Ovary (tissue), 9 donors: ENCODE measurements around the gene VGLL1. TPM values are rescaled to one million over a fixed set of nuclear protein-coding genes. Genes with fewer than 3 reads are reported as not detected.

Experiments
- DNase-seq, 5 donors: peaks; one replicate each; pipeline ENCODE4 v3.0.0-alpha.2; 2019 to 2020
- H3K27ac ChIP-seq, 2 donors: fragments of 200-600 bp; one replicate each; pipeline versions ENCODE4 v1.5.1 to v1.8.0; 2019 to 2022
- H3K27me3 ChIP-seq: fragments of 200-600 bp; one replicate; pipeline ENCODE4 v1.8.0; 2022
- H3K36me3 ChIP-seq: fragments of 200-600 bp; sonication (generic); one replicate; pipeline ENCODE4 v1.5.1; 2019
- H3K4me1 ChIP-seq: one replicate; pipeline ENCODE4 v1.8.1; 2013; ENCODE audit warnings: mild to moderate bottlenecking, moderate library complexity; ENCODE audit not compliant: insufficient read depth
- H3K4me3 ChIP-seq: fragments of 200-600 bp; sonication (generic); one replicate; pipeline ENCODE4 v1.5.1; 2017
- H3K9me3 ChIP-seq, 2 donors: fragments of 200-600 bp in 1 of 2; sonication (generic) in 1 of 2; one replicate each; pipeline versions ENCODE4 v1.5.1 to v1.8.1; 2013 to 2019; ENCODE audit warnings: mild to moderate bottlenecking in 1 of 2, moderate library complexity in 1 of 2
- EP300 ChIP-seq: sonication (generic); formaldehyde crosslinking; IDR thresholded peaks from one replicate; pipeline ENCODE4 v1.6.1; 2017; ENCODE audit warnings: antibody characterized with exemption
- POLR2A ChIP-seq: fragments of 450-650 bp; IDR thresholded peaks from one replicate; pipeline ENCODE4 v1.6.1; 2017; ENCODE audit warnings: antibody characterized with exemption, mild to moderate bottlenecking, moderate library complexity
- WGBS, 3 donors: extraction: QIAGEN DNeasy Blood & Tissue Kit in 1 of 3; methylation state at CpG; one replicate each; pipeline versions ENCODE4 v1.1.5 to v1.1.7; 2013 to 2017; 5-methylcytosine and 5-hydroxymethylcytosine counted together
- intact Hi-C, 4 donors: fragments of 100-400 bp; cut with DNase I; formaldehyde crosslinking; loops; one replicate each; pipeline versions ENCODE4 v1.11.0 to v1.15.1; 2022 to 2023
- polyA plus RNA-seq, 2 donors: library from polyadenylated mRNA; stranded (reverse); fragments of 200-250 nt in 1 of 2; fragments of 350-450 nt in 1 of 2; fragmentation: Illumina TruSeq in 1 of 2; extraction: RNeasy Lipid Tissue Mini Kit (QIAGEN cat#74804) in 1 of 2; gene quantifications; one replicate each; pipeline ENCODE4 v1.2.3, GENCODE V29; 2013 to 2014
- total RNA-seq, 7 donors: library from RNA; depleted of rRNA in 2 of 7; stranded (reverse); fragments of >200 nt in 2 of 7; fragmentation: NEBNext Ultra II Directional in 3 of 7; extraction: Animal tissue kit (Norgen Biotek cat#: 25700) in 3 of 7; gene quantifications; one replicate each; pipeline versions ENCODE4 v1.1.0 to v1.2.4, GENCODE V29; 2016 to 2023
- TF ChIP-seq, protein P1 (sequence below), 3 donors: fragments of 450-650 bp in 2 of 3; fragments of 200-600 bp in 1 of 3; IDR thresholded peaks; one replicate each; pipeline versions ENCODE4 v1.5.1 to v1.8.0; 2016 to 2022; ENCODE audit warnings: antibody characterized with exemption in 3 of 3, mild to moderate bottlenecking in 1 of 3
- donor health status: DM: no; HTN: no; CAD: no; lungs with moderate emphysema.
- donor health status: DM: no; HTN: no; CAD: no.
- donor health status: Bipolar disorder and iron deficiency.
- donor health status: DM: yes; HTN: yes; CAD: no.
- donor health status: DM: no; HTN: no; CAD: no.
- donor health status: DM: yes; HTN: yes; CAD: no.

Gene VGLL1
- total and polyA plus RNA-seq, 9 donors, result 0.36 to 1.6 (median 0.92) TPM; not detected in 6

DNA sequence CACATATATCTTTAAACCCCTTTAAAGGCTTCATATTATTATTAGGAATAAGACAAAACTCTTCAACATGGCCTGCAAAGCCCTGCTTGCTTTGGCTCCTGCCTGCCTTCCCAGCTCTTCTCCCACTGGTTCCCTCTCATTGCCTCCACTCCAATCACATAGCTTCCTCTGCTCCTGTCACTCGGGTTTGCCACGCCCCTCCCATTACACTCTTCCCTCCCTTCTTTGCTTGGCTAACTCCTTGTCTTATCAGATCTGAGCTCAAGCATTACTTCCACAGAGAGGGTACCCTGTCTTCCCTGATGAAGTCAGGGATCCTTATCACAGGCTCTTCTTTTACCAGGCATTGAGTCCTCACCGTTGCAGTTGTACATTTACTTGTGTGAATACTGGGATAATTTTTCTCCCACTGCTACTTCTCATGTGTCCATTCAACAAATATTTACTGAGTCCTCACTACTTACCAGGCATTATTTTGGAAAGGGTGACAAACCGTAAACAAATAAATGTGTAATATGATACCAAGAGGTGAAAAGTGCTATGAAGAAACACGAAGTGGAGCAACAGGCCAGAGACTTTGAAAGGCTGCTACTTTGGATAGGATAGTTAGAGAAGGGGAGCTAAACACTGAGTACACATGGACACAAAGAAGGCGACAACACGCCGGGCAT, 3.2 kb upstream of the VGLL1 start:
- DNase-seq, result no peak
- H3K4me3 ChIP-seq, result no peak overlapping the region
- no peaks in the 10 kb centered on the region for H3K36me3 ChIP-seq
- intact Hi-C loops, result no loop called here
- no peak for TF ChIP-seq EP300
- TF ChIP-seq, protein P1, sequence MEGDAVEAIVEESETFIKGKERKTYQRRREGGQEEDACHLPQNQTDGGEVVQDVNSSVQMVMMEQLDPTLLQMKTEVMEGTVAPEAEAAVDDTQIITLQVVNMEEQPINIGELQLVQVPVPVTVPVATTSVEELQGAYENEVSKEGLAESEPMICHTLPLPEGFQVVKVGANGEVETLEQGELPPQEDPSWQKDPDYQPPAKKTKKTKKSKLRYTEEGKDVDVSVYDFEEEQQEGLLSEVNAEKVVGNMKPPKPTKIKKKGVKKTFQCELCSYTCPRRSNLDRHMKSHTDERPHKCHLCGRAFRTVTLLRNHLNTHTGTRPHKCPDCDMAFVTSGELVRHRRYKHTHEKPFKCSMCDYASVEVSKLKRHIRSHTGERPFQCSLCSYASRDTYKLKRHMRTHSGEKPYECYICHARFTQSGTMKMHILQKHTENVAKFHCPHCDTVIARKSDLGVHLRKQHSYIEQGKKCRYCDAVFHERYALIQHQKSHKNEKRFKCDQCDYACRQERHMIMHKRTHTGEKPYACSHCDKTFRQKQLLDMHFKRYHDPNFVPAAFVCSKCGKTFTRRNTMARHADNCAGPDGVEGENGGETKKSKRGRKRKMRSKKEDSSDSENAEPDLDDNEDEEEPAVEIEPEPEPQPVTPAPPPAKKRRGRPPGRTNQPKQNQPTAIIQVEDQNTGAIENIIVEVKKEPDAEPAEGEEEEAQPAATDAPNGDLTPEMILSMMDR (IDR thresholded peaks at IDR 0.05), result no peak
- no peak for TF ChIP-seq POLR2A
- no peaks in the 10 kb centered on the region for H3K9me3 ChIP-seq
- WGBS, 3 donors, result 65 to 73% (median 72%) methylated on average over 8 of the region's 8 CpGs
- no peaks in the 10 kb centered on the region for H3K4me1 ChIP-seq
- H3K27ac ChIP-seq, result no peak overlapping the region
- no peaks in the 10 kb centered on the region for H3K27me3 ChIP-seq

DNA sequence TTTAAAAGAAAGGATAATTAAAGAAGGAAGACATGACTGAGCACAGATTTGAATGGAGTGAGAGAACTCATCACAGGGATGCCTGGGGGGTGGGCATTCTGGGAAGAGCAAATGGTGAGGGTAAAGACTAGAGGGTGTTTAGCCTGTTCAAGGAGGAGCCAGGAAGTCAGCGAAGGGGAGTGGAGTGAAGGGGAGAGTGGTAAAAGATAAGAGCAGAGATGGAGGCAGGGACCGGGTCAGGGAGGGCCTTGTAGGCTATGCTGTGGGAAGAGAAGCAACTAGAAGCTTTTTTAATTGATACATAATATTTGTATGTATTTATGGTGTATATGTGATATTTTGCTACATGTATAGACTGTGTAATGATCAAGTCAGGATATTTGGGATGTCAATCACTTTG, 2.2 kb upstream of the VGLL1 start:
- H3K4me3 ChIP-seq, result no peak overlapping the region
- no peaks in the 10 kb centered on the region for H3K9me3 ChIP-seq
- 53 to 75% (median 55%) methylated on average over 2 of the region's 2 CpGs for WGBS, 3 donors
- no peak overlapping the region for H3K27ac ChIP-seq
- H3K36me3 ChIP-seq, result no peaks in the 10 kb centered on the region
- no peaks in the 10 kb centered on the region for H3K4me1 ChIP-seq
- no peaks in the 10 kb centered on the region for H3K27me3 ChIP-seq
- DNase-seq, result no peak
- intact Hi-C loops, result no loop called here
- no peak for TF ChIP-seq EP300
- TF ChIP-seq, protein P1 (IDR thresholded peaks at IDR 0.05), result no peak

DNA sequence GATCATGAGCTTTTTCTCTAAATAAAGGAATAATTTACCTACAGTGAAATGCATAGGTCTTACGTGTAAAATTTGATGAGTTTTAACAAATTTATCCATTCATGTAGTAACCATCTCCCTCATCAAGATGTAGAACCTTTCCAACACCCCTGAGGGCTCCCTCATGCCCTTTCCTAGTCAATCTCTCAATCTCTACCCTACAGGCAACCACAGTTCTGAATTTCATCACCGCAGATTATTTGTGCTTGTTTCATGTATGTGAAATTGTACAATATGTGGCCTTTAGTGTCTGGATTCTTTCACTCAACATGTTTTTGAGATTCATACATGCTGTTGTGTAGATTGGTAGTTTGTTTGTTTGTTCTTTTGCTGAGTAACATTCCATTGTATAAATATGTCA, 2.1 kb downstream of the VGLL1 start:
- DNase-seq, result no peak
- Histone ChIP-seq H3K27ac (no peak overlapping the region), H3K4me3 (no peak overlapping the region), H3K27me3 (no peaks in the 10 kb centered on the region), H3K36me3 (no peaks in the 10 kb centered on the region), H3K9me3 (no peaks in the 10 kb centered on the region), H3K4me1 (no peaks in the 10 kb centered on the region)
- intact Hi-C loops, result no loop called here
- TF ChIP-seq EP300 (no peak), POLR2A (no peak)
- TF ChIP-seq, protein P1 (IDR thresholded peaks at IDR 0.05), result no peak
- WGBS, 3 donors, result 67 to 83% (median 79%) methylated on average over 2 of the region's 2 CpGs

DNA sequence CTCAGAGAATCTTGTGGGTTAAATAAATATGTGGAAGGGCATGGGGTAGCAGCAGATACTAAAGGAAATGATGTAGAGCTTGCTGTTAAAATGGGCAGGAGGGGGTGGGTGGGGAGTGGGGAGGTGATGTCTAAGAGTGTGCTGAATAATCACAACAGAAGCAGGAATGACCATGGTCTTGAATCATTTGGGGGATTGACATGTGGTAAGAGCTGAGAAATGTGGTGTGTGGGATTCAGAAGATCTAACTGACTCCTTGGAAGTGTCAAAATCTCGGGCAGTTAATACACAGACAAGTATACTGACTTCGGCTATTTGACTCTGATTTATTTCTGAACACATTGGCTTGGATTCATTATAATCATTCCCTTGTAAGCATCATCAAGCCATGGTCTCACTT, 6.8 kb downstream of the VGLL1 start:
- no peaks in the 10 kb centered on the region for H3K36me3 ChIP-seq
- H3K27ac ChIP-seq, result no peak overlapping the region
- TF ChIP-seq, protein P1 (IDR thresholded peaks at IDR 0.05), result no peak
- TF ChIP-seq POLR2A, result no peak
- no peak for TF ChIP-seq EP300
- WGBS, 3 donors, result 52 to 67% (median 52%) methylated on average over 2 of the region's 2 CpGs
- H3K4me3 ChIP-seq, result no peak overlapping the region
- no peaks in the 10 kb centered on the region for H3K9me3 ChIP-seq
- intact Hi-C loops, result no loop called here
- no peak for DNase-seq
- H3K27me3 ChIP-seq, result no peaks in the 10 kb centered on the region
- H3K4me1 ChIP-seq, result no peaks in the 10 kb centered on the region
